AG04450 (cell line): ENCODE results near the gene CFAP53. TPM values are rescaled to one million over a fixed set of nuclear protein-coding genes. Genes with fewer than 3 reads are reported as not detected.

ENCODE experiments used
- CTCF ChIA-PET: fragments of 300-600, 350-600 bp; formaldehyde crosslinking; extraction: SDS; loops from one replicate; lab custom pipeline; 2022; ENCODE audit warnings: antibody characterized with exemption, inconsistent platforms; lab: Charles Lee
- POLR2A ChIA-PET: fragments of 350-600 bp; formaldehyde crosslinking; extraction: SDS; loops from one replicate; lab custom pipeline; 2021; ENCODE audit warnings: antibody characterized with exemption, inconsistent platforms; lab: Yijun Ruan, JAX
- DNase-seq: peaks from one replicate; pipeline ENCODE4 v3.0.0-alpha.2; 2011; ENCODE audit warnings: low read depth, low spot score
- H3K27ac ChIP-seq: one replicate; pipeline ENCODE4 v1.5.1; 2012; ENCODE audit warnings: low read depth, low read length, control low read depth
- H3K27me3 ChIP-seq: one replicate; pipeline ENCODE4 v1.6.0; 2012; ENCODE audit warnings: low read length; ENCODE audit not compliant: control insufficient read depth, insufficient read depth
- H3K4me3 ChIP-seq: 2 replicates; pipeline ENCODE4 v1.5.1; 2011; ENCODE audit warnings: mild to moderate bottlenecking, low read depth, low read length, control low read depth
- H3K9me3 ChIP-seq: 2 replicates; pipeline ENCODE4 v1.5.1; 2012; ENCODE audit warnings: low read length; ENCODE audit not compliant: control insufficient read depth, insufficient read depth
- CTCF ChIP-seq: IDR thresholded peaks from 2 replicates; pipeline ENCODE4 v1.5.1; 2011; ENCODE audit warnings: low read depth, low read length, control low read depth, inconsistent platforms
- polyA plus RNA-seq: library from polyadenylated mRNA; depleted of rRNA; stranded (reverse); fragments of >200 nt; gene quantifications from 2 replicates; pipeline ENCODE4 v1.2.3, GENCODE V29; 2011

CFAP53 gene
- polyA plus RNA-seq, 1 experiment: 0.26 TPM

DNA sequence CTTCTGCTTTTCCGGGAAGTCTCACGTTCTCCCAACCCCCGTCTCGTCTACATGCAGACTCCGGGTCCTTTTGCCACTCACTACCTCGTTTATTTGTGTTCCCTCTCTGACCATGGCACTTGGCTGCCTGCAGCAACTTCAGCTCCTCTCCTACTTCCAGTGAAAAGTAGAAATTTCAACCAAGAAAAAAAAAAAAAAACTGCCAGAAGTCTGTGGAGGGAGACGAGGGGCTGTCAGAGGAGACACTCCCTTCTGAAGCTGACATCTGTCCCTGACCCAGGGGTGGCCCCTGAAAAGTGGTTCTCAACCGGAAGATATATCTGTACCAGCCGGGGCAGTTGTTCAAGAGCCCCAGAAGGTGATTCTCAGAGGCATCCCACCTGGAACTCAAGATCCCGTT, 70.6 kb downstream of the CFAP53 start:
- ChIA-PET CTCF (no interaction called here), POLR2A (no interaction called here)
- Histone ChIP-seq H3K27me3 (peaks cover 38% of the 10 kb centered on the region), H3K27ac (no peak overlapping the region), H3K9me3 (no peaks in the 10 kb centered on the region; the same call in 1 of the 2 replicates), H3K4me3 (no peak overlapping the region)
- no peak for DNase-seq
- no peak for TF ChIP-seq CTCF

- no peak within 1 kb of the TSS for H3K27ac ChIP-seq
- H3K4me3 ChIP-seq: no peak within 1 kb of the TSS
- ChIA-PET CTCF (no interaction called here), POLR2A (no interaction called here)
- H3K27me3 ChIP-seq: peaks cover 38% of the 10 kb centered on the region
- TF ChIP-seq CTCF: no peak
- no peak for DNase-seq
- H3K9me3 ChIP-seq: no peaks in the 10 kb centered on the region; the same call in 1 of the 2 replicates
Measured at GRCh38 chr18:50194631-50195532, 71.4 kb downstream of the CFAP53 start, which contains the start of gene MYO5B. Gene MYO5B, minus strand, starts transcription at chr18:50195147. Its CDS starts 354 bp downstream, at chr18:50194793.

- no peak for TF ChIP-seq CTCF
- DNase-seq: no peak
- Histone ChIP-seq H3K27ac (no peak overlapping the region), H3K4me3 (no peak overlapping the region), H3K27me3 (peaks cover 40% of the 10 kb centered on the region), H3K9me3 (no peaks in the 10 kb centered on the region; the same call in 1 of the 2 replicates)
- CTCF ChIA-PET: no interaction called here
- POLR2A ChIA-PET: no interaction called here
Measured at GRCh38 chr18:50193796-50194630, 72.3 kb downstream of the CFAP53 start.

GRCh38 chr18:50192995-50193795, 73.1 kb downstream of the CFAP53 start:
- Histone ChIP-seq H3K4me3 (no peak overlapping the region), H3K27ac (no peak overlapping the region), H3K9me3 (no peaks in the 10 kb centered on the region; the same call in 1 of the 2 replicates), H3K27me3 (peaks cover 42% of the 10 kb centered on the region)
- no peak for DNase-seq
- CTCF ChIA-PET: no interaction called here
- POLR2A ChIA-PET: no interaction called here
- no peak for TF ChIP-seq CTCF
